ENCODE measurements around the gene RALY.

DNA sequence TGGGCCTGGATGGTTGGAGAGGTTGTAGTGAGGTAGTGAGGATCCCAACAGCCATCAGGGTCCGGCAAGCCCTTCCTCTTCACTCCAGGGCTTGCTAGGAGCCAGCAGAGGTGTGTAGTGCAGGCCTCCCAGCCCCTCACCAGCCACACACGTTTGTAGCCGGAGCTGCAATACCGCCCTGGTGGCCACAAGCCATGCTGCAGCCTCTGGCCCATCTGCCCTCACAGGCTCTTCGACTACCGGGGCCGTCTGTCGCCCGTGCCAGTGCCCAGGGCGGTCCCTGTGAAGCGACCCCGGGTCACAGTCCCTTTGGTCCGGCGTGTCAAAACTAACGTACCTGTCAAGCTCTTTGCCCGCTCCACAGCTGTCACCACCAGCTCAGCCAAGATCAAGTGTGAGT lies 81.9 kb downstream of the RALY start:
- no peak for TF ChIP-seq POLR2A (IDR thresholded peaks at IDR 0.05)
- TF ChIP-seq, protein P1, sequence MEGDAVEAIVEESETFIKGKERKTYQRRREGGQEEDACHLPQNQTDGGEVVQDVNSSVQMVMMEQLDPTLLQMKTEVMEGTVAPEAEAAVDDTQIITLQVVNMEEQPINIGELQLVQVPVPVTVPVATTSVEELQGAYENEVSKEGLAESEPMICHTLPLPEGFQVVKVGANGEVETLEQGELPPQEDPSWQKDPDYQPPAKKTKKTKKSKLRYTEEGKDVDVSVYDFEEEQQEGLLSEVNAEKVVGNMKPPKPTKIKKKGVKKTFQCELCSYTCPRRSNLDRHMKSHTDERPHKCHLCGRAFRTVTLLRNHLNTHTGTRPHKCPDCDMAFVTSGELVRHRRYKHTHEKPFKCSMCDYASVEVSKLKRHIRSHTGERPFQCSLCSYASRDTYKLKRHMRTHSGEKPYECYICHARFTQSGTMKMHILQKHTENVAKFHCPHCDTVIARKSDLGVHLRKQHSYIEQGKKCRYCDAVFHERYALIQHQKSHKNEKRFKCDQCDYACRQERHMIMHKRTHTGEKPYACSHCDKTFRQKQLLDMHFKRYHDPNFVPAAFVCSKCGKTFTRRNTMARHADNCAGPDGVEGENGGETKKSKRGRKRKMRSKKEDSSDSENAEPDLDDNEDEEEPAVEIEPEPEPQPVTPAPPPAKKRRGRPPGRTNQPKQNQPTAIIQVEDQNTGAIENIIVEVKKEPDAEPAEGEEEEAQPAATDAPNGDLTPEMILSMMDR (IDR thresholded peaks at IDR 0.05) = peak in 2 of 3 experiments; percentile 17 to 29

Measured in testis (tissue), 2 donors.